Activated naive CD4-positive, alpha-beta T cell treated with anti-CD3 and anti-CD28 coated beads, Interleukin-2, amount 50 U/mL, for 16 hours (primary cell): ENCODE results near the gene C17orf50.

Source experiments
- DNase-seq: peaks from one replicate; pipeline ENCODE4 v3.0.0-alpha.2; 2020

Gene C17orf50

GRCh38 chr17:35757243-35757642, 3.4 kb upstream of the C17orf50 start:
- no peak for DNase-seq

- no peak for DNase-seq
Measured at GRCh38 chr17:35761601-35762000, 914 bp downstream of the C17orf50 start.

- no peak for DNase-seq
Measured at GRCh38 chr17:35763767-35764122, 3.1 kb downstream of the C17orf50 start.

- peak; percentile 86 for DNase-seq
Measured at GRCh38 chr17:35764123-35764991, 3.7 kb downstream of the C17orf50 start.

GRCh38 chr17:35765086-35765710, 4.5 kb downstream of the C17orf50 start:
- no peak for DNase-seq

GRCh38 chr17:35765756-35766488, 5.2 kb downstream of the C17orf50 start:
- DNase-seq, result no peak

GRCh38 chr17:35766489-35766877, 5.8 kb downstream of the C17orf50 start:
- no peak for DNase-seq

- peak; percentile 45 for DNase-seq
Measured at GRCh38 chr17:35766903-35767510, 6.3 kb downstream of the C17orf50 start.

- DNase-seq, result no peak
Measured at GRCh38 chr17:35768797-35769196, 8.1 kb downstream of the C17orf50 start.

- DNase-seq, result no peak
Measured at GRCh38 chr17:35769895-35770486, 9.3 kb downstream of the C17orf50 start.

- no peak for DNase-seq
Measured at GRCh38 chr17:35773129-35773528, 12.4 kb downstream of the C17orf50 start.

GRCh38 chr17:35773679-35774425, 13.2 kb downstream of the C17orf50 start:
- no peak for DNase-seq

GRCh38 chr17:35774499-35774898, 13.8 kb downstream of the C17orf50 start:
- no peak for DNase-seq

GRCh38 chr17:35775039-35775438, 14.4 kb downstream of the C17orf50 start:
- no peak for DNase-seq

GRCh38 chr17:35775583-35775982, 14.9 kb downstream of the C17orf50 start:
- DNase-seq, result no peak

- no peak for DNase-seq
Measured at GRCh38 chr17:35778641-35779196, 18.0 kb downstream of the C17orf50 start.

- DNase-seq, result no peak
Measured at GRCh38 chr17:35780950-35781349, 20.3 kb downstream of the C17orf50 start.

- DNase-seq, result no peak
Measured at GRCh38 chr17:35784895-35785294, 24.2 kb downstream of the C17orf50 start.

GRCh38 chr17:35786941-35787432, 26.3 kb downstream of the C17orf50 start:
- DNase-seq, result no peak

- no peak for DNase-seq
Measured at GRCh38 chr17:35788477-35789368, 28.0 kb downstream of the C17orf50 start.

GRCh38 chr17:35790841-35791240, 30.2 kb downstream of the C17orf50 start:
- DNase-seq, result no peak
